Trophoblast cell (in vitro differentiated cells and primary cell): ENCODE results near the gene KIF19.

Experiments used
- DNase-seq, 2 donors: peaks; one replicate each; pipeline ENCODE4 v3.0.0-alpha.2; 2016
- H2AFZ ChIP-seq: 2 replicates; pipeline ENCODE4 v1.6.1; 2013; ENCODE audit warnings: low read length, moderate library complexity, mild to moderate bottlenecking; ENCODE audit not compliant: insufficient read depth, poor library complexity
- H2AK5ac ChIP-seq: 2 replicates; pipeline ENCODE4 v1.6.1; 2013; ENCODE audit warnings: mild to moderate bottlenecking, low read length
- H2BK120ac ChIP-seq: 2 replicates; pipeline ENCODE4 v1.6.1; 2013; ENCODE audit warnings: low read length, mild to moderate bottlenecking, moderate library complexity; ENCODE audit not compliant: insufficient read depth, poor library complexity
- H2BK12ac ChIP-seq: 2 replicates; pipeline ENCODE4 v1.6.1; 2013; ENCODE audit warnings: mild to moderate bottlenecking, low read length, moderate library complexity
- H2BK5ac ChIP-seq: 2 replicates; pipeline ENCODE4 v1.6.1; 2013; ENCODE audit warnings: low read length, low read depth, moderate library complexity, mild to moderate bottlenecking; ENCODE audit not compliant: poor library complexity
- H3K14ac ChIP-seq: 2 replicates; pipeline ENCODE4 v1.6.1; 2013; ENCODE audit warnings: mild to moderate bottlenecking, low read length
- H3K18ac ChIP-seq: 2 replicates; pipeline ENCODE4 v1.6.1; 2013; ENCODE audit warnings: mild to moderate bottlenecking, low read length
- H3K23ac ChIP-seq: 2 replicates; pipeline ENCODE4 v1.6.1; 2013; ENCODE audit warnings: low read length
- H3K27ac ChIP-seq: 2 replicates; pipeline ENCODE4 v1.5.1; 2013; ENCODE audit warnings: low read depth, mild to moderate bottlenecking, inconsistent platforms, low read length, moderate library complexity
- H3K27me3 ChIP-seq: 2 replicates; pipeline ENCODE4 v1.6.1; 2013; ENCODE audit warnings: inconsistent platforms, mild to moderate bottlenecking, low read length, moderate library complexity; ENCODE audit not compliant: insufficient read depth
- H3K36me3 ChIP-seq, 2 experiments: 1 replicate in 1 of 2; 2 replicates in 1 of 2; pipeline ENCODE4 v1.6.1; 2013; ENCODE audit warnings: low read length in 2 of 2, mild to moderate bottlenecking in 2 of 2, moderate library complexity in 1 of 2; ENCODE audit not compliant: insufficient read depth in 2 of 2, control insufficient read depth in 1 of 2
- H3K4ac ChIP-seq: 2 replicates; pipeline ENCODE4 v1.6.1; 2013; ENCODE audit warnings: low read depth, mild to moderate bottlenecking, low read length, moderate library complexity
- H3K4me1 ChIP-seq, 2 experiments: 1 replicate in 1 of 2; 2 replicates in 1 of 2; pipeline ENCODE4 v1.6.1; 2013; ENCODE audit warnings: low read length in 2 of 2, mild to moderate bottlenecking in 2 of 2, moderate library complexity in 1 of 2; ENCODE audit not compliant: insufficient read depth in 2 of 2, control insufficient read depth in 1 of 2
- H3K4me2 ChIP-seq: 2 replicates; pipeline ENCODE4 v1.6.1; 2013; ENCODE audit warnings: inconsistent platforms, mild to moderate bottlenecking, low read length, moderate library complexity
- H3K4me3 ChIP-seq: 2 replicates; pipeline ENCODE4 v1.5.1; 2013; ENCODE audit warnings: mild to moderate bottlenecking, low read depth, low read length, inconsistent platforms
- H3K79me1 ChIP-seq: one replicate; pipeline ENCODE4 v1.6.1; 2013; ENCODE audit warnings: low read length
- H3K79me2 ChIP-seq: 2 replicates; pipeline ENCODE4 v1.6.1; 2013; ENCODE audit warnings: low read length, mild to moderate bottlenecking; ENCODE audit not compliant: control insufficient read depth, insufficient read depth, poor library complexity
- H3K9ac ChIP-seq: 2 replicates; pipeline ENCODE4 v1.6.1; 2013; ENCODE audit warnings: mild to moderate bottlenecking, low read length
- H3K9me3 ChIP-seq: 2 replicates; pipeline ENCODE4 v1.6.1; 2013; ENCODE audit warnings: low read depth, mild to moderate bottlenecking, control low read depth, inconsistent platforms, low read length; ENCODE audit not compliant: insufficient read depth
- H4K12ac ChIP-seq: 2 replicates; pipeline ENCODE4 v1.6.1; 2013; ENCODE audit warnings: low read depth, mild to moderate bottlenecking, low read length, moderate library complexity
- H4K8ac ChIP-seq: 2 replicates; pipeline ENCODE4 v1.6.1; 2013; ENCODE audit warnings: low read depth, mild to moderate bottlenecking, low read length, moderate library complexity
- H4K91ac ChIP-seq: one replicate; pipeline ENCODE4 v1.6.1; 2013; ENCODE audit warnings: low read depth, mild to moderate bottlenecking, low read length, moderate library complexity
- WGBS: extraction: QIAGEN DNeasy Blood & Tissue Kit; methylation state at CpG from one replicate; pipeline ENCODE4 v1.1.7; 2013; ENCODE audit warnings: missing lambda C conversion rate; ENCODE audit not compliant: insufficient read length, insufficient coverage; ENCODE audit errors: extremely low coverage; 5-methylcytosine and 5-hydroxymethylcytosine counted together

Gene KIF19

DNA sequence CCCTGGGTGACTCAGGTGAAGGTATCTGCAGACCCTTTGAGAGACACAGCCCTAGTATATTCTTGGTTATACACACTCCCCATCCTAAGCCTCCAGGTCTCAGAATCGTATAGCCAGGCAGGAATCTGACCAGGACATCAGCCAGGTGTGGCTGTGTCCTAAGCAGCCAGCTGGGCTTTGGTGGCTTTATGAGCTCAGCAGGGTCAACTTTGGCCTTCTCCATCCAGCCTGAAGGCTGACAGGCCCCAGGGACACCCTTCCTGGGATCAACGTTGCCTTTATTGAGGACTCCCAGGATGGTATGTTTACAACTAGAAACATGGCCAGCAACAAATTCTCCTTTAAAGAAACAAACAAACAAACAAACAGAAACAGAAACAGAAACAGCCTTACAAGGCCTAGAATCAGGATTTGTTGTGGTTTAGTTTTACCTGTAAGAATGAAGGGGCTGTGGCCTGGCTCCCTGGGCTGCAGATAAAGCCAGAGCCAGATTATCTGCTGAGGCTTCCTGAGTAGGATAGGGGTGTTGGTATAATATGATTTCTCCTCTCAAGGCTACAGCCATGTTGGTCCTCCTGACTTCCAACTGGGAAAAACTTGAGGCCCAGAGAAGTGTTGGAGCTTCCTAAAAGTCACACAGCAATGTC lies 8.5 kb downstream of the KIF19 start:
- no peak overlapping the region for H3K4me2 ChIP-seq
- no peak overlapping the region for H2BK120ac ChIP-seq
- H2AK5ac ChIP-seq: no peak overlapping the region
- H2BK12ac ChIP-seq: no peak overlapping the region
- H3K9ac ChIP-seq: no peak overlapping the region
- H3K4me1 ChIP-seq: no peaks in the 10 kb centered on the region
- no peaks in the 10 kb centered on the region for H3K36me3 ChIP-seq
- DNase-seq: no peak
- H3K27me3 ChIP-seq: no peaks in the 10 kb centered on the region
- H3K27ac ChIP-seq: no peak overlapping the region
- H3K79me1 ChIP-seq: no peaks in the 10 kb centered on the region
- no CpG with 5 or more reads among the region's 2 CpGs for WGBS
- H3K9me3 ChIP-seq: no peaks in the 10 kb centered on the region
- no peak overlapping the region for H3K4ac ChIP-seq
- H3K4me3 ChIP-seq: no peak overlapping the region
- H3K23ac ChIP-seq: no peak overlapping the region
- H2AFZ ChIP-seq: no peak overlapping the region
- no peak overlapping the region for H4K12ac ChIP-seq
- H4K91ac ChIP-seq: no peak overlapping the region
- no peak overlapping the region for H2BK5ac ChIP-seq
- no peaks in the 10 kb centered on the region for H3K79me2 ChIP-seq
- H3K18ac ChIP-seq: no peak overlapping the region
- H4K8ac ChIP-seq: no peak overlapping the region
- no peak overlapping the region for H3K14ac ChIP-seq

DNA sequence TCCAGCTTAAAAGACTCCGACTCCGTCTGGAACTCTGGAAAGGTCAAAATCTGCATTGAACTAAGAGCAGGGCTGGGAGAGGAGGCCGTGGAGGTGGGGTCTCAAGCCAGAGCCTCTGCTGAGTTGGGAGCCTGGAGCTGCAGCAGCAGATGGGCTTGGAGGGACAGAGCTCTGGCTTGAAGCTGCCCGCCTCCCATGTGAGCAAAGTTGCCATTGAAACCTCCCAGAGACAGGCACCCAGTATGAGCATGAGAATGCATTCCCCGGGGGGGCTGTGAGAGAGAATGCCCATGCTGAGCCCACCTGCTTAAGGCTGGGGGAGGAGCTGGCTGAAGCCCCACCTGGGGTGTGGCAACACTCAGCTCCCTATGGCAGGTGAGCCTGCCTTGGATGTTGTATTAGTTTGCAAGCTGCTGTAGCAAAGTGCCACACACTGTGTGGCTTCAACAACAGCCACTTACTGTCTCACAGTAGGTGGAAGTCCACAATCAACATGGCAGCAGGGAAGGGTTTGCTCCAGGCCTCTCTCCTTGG lies 9.6 kb downstream of the KIF19 start:
- DNase-seq: no peak
- Histone ChIP-seq H2AFZ (no peak overlapping the region), H3K4me1 (no peaks in the 10 kb centered on the region), H3K79me1 (no peaks in the 10 kb centered on the region), H3K27me3 (no peaks in the 10 kb centered on the region), H3K27ac (no peak overlapping the region), H3K9me3 (no peaks in the 10 kb centered on the region), H3K23ac (no peak overlapping the region), H2BK12ac (no peak overlapping the region), H2AK5ac (no peak overlapping the region), H2BK120ac (no peak overlapping the region), H3K4me2 (no peak overlapping the region), H2BK5ac (no peak overlapping the region), H3K9ac (no peak overlapping the region), H4K12ac (no peak overlapping the region), H3K18ac (no peak overlapping the region), H4K8ac (no peak overlapping the region), H3K79me2 (no peaks in the 10 kb centered on the region), H3K14ac (no peak overlapping the region), H3K4ac (no peak overlapping the region), H3K4me3 (no peak overlapping the region), H4K91ac (no peak overlapping the region), H3K36me3 (no peaks in the 10 kb centered on the region)
- whole genome bisulfite sequencing: no CpG with 5 or more reads among the region's 5 CpGs

DNA sequence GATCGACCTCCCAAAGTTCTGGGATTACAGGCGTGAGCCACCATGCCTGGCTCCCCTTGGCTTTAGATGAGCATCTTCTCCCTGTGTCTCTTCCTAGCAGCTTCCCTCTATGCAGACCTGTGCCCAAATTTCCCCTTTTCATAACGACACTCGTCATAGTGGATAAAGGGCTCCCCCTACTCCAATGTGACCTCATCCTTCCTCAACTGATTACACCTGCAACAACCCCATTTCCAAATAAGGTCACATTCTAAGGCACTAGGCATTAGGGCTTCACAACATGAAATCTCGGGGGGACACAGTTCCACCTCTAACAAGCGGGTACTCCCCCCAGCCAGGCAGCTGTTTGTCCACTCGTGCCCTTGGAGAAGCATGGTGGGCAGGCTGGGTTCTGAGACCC lies 10.3 kb downstream of the KIF19 start:
- no peak overlapping the region for H2BK5ac ChIP-seq
- no peak overlapping the region for H2AK5ac ChIP-seq
- no peaks in the 10 kb centered on the region for H3K79me1 ChIP-seq
- H3K79me2 ChIP-seq: no peaks in the 10 kb centered on the region
- no peak overlapping the region for H2AFZ ChIP-seq
- H3K4me1 ChIP-seq: no peaks in the 10 kb centered on the region
- WGBS: no CpG with 5 or more reads among the region's 7 CpGs
- no peak overlapping the region for H3K4ac ChIP-seq
- no peak for DNase-seq
- H2BK120ac ChIP-seq: no peak overlapping the region
- H3K9ac ChIP-seq: no peak overlapping the region
- no peak overlapping the region for H3K4me3 ChIP-seq
- H3K4me2 ChIP-seq: no peak overlapping the region
- no peak overlapping the region for H3K18ac ChIP-seq
- H3K23ac ChIP-seq: no peak overlapping the region
- H4K8ac ChIP-seq: no peak overlapping the region
- H3K14ac ChIP-seq: no peak overlapping the region
- H3K27ac ChIP-seq: no peak overlapping the region
- no peaks in the 10 kb centered on the region for H3K27me3 ChIP-seq
- no peak overlapping the region for H4K91ac ChIP-seq
- no peak overlapping the region for H4K12ac ChIP-seq
- H3K9me3 ChIP-seq: no peaks in the 10 kb centered on the region
- H2BK12ac ChIP-seq: no peak overlapping the region
- no peaks in the 10 kb centered on the region for H3K36me3 ChIP-seq

DNA sequence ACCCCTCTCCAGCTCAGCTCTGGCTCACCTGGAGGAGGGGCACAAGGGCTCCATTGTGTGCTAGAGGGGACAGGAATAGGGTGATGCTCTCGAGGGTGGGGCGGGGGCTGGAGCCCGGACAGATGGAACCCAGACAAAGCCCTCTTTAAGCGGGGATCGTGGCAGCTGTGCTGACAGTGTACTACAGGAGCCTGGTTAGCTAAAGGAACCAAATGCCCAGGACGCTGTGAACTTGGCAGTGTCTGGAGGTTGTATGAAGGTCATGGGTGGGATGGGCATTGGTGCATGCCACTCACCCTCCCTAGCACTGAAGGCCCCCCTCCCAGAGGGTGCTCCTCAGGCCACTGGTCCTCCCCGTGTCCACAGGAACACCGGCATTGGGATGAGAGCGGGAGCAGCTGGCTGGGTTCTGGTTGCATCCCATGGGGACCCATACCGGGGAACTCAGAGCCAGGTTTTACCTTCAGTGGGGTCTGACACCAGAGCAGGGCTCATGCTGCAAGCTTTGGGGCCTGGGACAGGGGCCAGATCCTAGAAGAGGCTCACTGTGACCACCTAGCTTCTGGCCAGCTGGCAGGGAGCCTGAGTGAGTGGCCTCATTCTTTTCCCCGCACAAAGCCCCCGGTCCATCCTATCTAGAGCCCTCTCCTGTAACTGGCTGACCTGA lies 11.9 kb downstream of the KIF19 start:
- H3K27ac ChIP-seq: no peak overlapping the region
- no peak overlapping the region for H4K12ac ChIP-seq
- H2BK12ac ChIP-seq: no peak overlapping the region
- no peak overlapping the region for H3K18ac ChIP-seq
- no peaks in the 10 kb centered on the region for H3K36me3 ChIP-seq
- H3K79me1 ChIP-seq: no peaks in the 10 kb centered on the region
- H3K9ac ChIP-seq: no peak overlapping the region
- H3K79me2 ChIP-seq: no peaks in the 10 kb centered on the region
- no peak overlapping the region for H3K14ac ChIP-seq
- no peaks in the 10 kb centered on the region for H3K9me3 ChIP-seq
- no peak overlapping the region for H4K91ac ChIP-seq
- no peaks in the 10 kb centered on the region for H3K4me1 ChIP-seq
- H3K4me3 ChIP-seq: no peak overlapping the region
- no peak overlapping the region for H3K4ac ChIP-seq
- no peak overlapping the region for H2BK120ac ChIP-seq
- no peak overlapping the region for H3K23ac ChIP-seq
- H3K4me2 ChIP-seq: no peak overlapping the region
- no CpG with 5 or more reads among the region's 12 CpGs for WGBS
- no peak overlapping the region for H2BK5ac ChIP-seq
- no peak overlapping the region for H2AK5ac ChIP-seq
- DNase-seq: no peak
- no peaks in the 10 kb centered on the region for H3K27me3 ChIP-seq
- no peak overlapping the region for H2AFZ ChIP-seq
- no peak overlapping the region for H4K8ac ChIP-seq
